AG09319 (cell line): Measurements from ENCODE around the gene NECAP2.

Experiments
- DNase-seq: peaks from one replicate; pipeline ENCODE4 v3.0.0-alpha.2; 2010; ENCODE audit warnings: low read depth; ENCODE audit errors: extremely low read depth
- TF ChIP-seq, protein P1 (sequence below): IDR thresholded peaks from 2 replicates; pipeline ENCODE4 v1.5.1; 2011; ENCODE audit warnings: low read depth, mild to moderate bottlenecking, inconsistent platforms, low read length, moderate library complexity

NECAP2 gene

DNA sequence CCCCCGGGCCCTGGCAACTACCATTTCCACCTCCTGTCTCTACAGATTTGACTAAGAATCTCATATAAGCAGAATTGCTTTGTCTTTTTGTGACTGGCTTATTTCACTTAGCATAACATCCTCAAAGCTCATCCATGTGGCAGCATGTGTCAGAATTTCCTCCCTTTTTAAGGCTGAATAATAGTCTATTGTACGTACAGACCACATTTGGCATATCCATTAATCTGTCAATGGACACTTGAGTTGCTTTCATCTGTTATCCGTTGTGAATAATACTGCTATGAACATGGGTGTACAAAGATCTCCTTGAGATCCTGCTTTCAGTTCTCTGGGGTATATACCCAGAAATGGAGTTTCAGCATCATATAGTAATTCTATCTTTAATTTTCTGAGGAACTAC lies 27.3 kb upstream of the NECAP2 start:
- no peak for DNase-seq
- TF ChIP-seq, protein P1, sequence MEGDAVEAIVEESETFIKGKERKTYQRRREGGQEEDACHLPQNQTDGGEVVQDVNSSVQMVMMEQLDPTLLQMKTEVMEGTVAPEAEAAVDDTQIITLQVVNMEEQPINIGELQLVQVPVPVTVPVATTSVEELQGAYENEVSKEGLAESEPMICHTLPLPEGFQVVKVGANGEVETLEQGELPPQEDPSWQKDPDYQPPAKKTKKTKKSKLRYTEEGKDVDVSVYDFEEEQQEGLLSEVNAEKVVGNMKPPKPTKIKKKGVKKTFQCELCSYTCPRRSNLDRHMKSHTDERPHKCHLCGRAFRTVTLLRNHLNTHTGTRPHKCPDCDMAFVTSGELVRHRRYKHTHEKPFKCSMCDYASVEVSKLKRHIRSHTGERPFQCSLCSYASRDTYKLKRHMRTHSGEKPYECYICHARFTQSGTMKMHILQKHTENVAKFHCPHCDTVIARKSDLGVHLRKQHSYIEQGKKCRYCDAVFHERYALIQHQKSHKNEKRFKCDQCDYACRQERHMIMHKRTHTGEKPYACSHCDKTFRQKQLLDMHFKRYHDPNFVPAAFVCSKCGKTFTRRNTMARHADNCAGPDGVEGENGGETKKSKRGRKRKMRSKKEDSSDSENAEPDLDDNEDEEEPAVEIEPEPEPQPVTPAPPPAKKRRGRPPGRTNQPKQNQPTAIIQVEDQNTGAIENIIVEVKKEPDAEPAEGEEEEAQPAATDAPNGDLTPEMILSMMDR: no peak

DNA sequence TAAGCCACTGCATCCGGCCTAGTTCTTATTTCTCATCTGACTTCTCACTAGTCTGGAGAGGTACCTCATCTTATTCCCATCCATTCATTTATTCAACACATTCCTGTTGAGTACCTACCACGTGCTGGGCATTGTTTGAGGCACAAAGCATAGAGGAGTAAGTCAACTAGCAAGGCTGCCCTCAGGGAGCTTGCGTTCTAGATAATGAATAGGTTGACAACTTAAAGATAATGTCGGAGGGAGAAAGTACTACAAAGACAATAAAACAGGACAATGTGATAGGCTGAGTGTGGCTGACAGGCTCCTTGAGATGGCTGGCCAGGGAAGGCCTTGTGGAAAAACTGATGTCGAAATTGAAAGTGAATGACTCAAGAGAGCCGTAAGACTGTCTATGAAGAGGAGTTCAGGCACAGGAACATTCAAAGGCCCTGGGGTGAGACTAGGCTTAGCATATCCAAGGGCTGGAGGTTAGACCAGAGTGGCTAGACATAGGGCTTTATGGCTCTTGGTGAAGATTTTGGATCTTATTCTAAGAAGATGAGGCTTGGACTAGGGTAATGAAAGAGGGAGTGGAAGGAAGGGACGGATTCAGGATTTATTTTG lies 21.6 kb upstream of the NECAP2 start:
- no peak for DNase-seq
- TF ChIP-seq, protein P1: no peak

DNA sequence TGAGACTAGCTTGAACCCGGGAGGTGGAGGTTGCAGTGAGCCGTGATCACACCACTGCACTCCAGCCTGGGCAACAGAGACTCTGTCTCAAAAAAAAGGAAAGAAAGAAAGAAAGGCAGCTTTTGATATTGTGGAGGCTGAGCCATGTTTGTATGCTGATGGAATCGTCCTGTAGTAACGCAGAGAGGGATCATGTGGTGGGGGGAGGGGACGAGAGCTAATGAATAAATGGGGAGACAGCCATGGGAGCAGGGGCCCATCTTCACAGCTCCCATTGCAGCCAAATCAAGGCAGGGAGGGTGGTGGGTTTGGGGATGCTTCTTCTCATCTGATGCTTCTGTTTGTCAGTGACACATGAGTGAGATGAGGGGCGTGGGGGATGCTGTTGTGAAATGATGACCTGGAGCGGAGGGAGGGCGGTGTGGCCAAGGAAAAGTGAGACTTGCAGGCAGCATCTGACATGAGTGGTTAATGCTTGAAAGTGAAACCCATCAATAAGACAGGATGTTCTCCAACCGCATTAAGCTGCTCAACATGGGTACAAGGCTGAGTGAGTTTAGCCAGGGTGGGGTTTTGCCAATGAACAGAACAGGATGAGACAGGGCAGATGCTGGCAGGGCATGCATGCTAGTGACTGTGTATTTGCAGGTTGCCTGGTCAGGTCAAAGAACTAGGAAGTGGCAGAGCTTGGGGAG lies 20.0 kb upstream of the NECAP2 start:
- DNase-seq: no peak
- TF ChIP-seq, protein P1: no peak

DNA sequence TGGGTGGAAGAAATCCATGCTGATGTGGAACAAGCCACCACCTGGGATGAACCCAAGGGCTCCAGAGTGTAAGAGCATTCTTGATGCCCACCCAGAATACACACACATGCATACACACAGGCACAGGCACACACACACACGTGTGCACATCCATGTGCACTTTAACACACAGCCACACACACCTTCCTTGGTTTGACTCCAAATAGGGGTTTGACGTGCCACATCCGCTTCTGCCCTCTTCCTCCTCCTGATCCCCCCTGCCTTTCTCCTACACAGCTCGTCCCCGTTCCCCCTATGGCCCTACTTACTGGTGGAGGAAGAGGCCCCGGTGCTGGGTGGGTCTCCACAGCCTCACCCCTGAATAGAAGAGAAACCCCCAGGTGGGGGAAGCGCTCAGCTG lies 19.3 kb upstream of the NECAP2 start:
- TF ChIP-seq, protein P1: no peak
- DNase-seq: no peak

DNA sequence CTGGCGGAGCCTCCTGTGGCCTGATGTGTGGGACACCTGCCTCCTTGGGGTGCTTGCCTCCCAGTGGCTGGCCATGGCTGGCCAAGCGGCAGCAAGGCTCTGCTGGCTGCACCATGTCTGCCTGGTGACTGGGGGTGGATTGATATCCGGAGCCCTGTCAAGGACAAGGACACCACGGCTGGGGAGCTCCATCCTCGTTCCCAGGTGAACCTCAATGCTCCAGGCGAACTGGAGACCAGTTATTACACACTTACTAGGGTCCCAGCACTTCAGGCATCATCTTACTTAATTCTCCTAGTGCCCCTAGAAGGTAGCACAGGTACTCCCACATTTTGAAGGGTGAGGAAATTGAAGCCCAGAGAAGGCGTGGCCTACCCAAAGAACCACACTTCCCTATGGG lies 18.5 kb upstream of the NECAP2 start:
- no peak for DNase-seq
- TF ChIP-seq, protein P1: no peak

DNA sequence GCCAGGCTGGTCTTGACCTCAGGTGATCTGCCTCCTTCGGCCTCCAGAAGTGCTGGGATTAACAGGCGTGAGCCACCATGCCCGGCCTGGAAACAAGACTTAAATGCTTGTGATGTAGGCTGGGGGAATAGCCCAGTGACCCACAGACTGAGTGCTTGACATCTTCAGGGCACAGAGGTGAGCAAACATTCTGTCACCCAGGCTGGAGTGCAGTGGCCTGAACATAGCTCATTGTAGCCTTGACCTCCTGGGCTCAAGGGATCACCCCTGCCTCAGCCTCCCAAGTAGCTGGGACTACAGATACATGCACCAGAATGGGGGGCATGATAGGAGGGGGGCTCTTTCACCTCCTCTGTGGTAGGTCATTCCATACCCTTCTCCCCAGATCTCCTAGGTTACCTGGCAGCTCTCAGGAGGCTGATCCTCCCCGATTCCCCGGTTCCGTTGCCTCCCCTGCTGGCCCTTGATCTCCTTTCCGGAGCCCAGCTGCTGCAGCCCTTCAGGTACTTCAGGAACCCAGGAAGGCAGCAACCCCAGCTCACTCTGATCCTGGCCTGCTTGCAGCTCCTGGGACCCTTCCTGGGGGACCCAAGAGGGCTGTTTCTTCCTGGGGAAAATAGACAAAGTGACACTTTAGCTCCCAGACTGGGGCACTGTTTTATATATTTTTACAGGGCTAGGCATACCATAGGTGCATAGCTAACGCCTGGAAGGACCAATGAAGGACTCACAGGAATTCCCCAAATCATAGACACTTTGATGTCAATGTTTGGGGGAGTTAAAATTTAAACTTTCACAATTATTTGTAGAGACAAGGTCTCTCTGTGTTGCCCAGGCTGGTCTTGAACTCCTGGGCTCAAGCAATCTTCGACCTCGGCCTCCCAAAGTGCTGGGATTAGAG lies 15.1 kb upstream of the NECAP2 start:
- no peak for DNase-seq
- TF ChIP-seq, protein P1: no peak

DNA sequence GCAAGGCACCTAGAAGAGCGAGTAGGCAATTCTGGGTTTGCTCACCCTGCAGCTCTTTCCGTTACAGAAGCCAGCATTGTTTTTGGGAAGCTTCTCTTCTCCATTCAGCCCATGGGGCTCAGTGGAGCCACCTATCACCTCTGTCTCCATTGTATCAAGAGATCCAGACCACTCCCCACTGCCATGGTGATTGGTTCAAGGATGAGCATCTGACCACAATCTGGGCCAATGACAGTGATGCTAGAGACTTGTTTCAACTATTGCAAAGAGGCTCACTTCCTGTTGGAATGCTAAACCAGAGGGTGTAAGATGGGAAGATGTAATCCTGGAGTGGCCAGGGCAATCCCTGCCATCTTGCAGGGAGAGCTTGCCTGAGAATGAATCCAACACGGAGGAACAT lies 9.9 kb upstream of the NECAP2 start:
- no peak for DNase-seq
- TF ChIP-seq, protein P1: no peak
